Measurements from ENCODE around the gene CDK5R1. TPM values are rescaled to one million over a fixed set of nuclear protein-coding genes. Genes with fewer than 3 reads are reported as not detected.

The CDK5R1 gene
- total RNA-seq, 2 donors from 2014 or later, result 1.0 to 1.6 TPM

DNA sequence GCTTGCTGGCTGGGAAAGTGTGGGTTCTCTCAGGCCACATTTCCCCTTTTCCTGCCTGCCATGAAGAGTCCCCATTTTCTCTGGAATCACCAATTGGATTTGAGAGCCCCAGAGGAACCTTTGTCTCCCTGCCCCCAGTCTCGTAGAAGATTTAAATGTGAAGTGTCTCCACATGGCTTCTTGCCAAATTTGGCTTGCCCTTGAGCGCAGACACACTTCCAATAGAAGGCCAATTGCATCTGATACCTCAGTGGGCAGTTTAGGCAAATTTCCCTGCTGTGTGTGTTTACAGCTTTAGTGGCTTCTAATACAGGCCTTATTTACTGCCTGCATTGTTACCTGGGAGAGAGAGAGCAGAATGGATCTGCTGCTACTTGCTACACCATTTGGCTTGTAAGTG, 29.7 kb downstream of the CDK5R1 start:
- WGBS, 2 donors, result 11 to 17% methylated on average over 2 of the region's 2 CpGs

DNA sequence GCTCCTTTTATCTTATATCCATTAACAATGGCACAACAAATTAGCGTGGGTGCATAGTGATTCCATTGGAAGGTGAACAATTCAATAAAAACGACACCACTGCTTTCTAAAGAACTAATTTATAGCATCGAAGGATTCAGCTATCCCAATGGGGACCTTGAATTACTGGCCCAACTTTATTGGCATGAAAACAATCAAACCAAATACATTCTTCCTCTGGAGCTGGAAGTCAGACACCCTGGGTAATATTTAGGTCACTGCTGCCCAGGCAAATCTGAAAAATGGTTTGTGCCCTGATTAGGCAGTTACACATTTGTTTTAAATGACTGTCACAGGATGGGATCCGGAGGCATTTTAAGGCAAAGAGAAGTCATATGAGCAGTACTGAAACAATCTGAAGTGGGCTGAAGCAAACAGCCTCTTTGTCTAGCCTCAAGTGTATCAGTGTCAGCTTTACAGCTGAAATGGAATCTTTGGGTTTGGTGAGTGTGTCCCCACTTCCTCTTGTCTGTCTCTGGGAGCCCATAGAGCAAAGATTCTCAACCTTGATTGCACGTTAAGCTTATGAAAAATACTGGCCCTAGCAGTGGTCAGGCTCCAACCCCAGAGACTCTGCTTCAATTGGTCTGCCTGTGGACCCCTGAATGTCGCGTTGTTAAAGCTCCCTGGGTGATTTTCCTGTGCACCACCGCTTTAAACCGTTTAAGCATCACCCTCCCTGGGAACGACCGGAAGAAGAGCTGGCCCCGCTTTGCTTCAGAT, 30.3 kb downstream of the CDK5R1 start:
- Histone ChIP-seq H3K9me3 (no peaks in the 10 kb centered on the region), H3K4me1 (peaks cover 13% of the 10 kb centered on the region), H3K27ac (no peak overlapping the region), H3K36me3 (replicated peaks in 1 of 2; ENCODE audit: insufficient read depth in 1 of 2, low read depth in 2 of 2) (no peaks in the 10 kb centered on the region), H3K27me3 (no peaks in the 10 kb centered on the region), H3K4me3 (no peak overlapping the region)
- WGBS, 2 donors, result 80 to 81% methylated on average over 12 of the region's 12 CpGs
- intact Hi-C loops (cut with DNase I), result no loop called here
- ATAC-seq (no peak), DNase-seq (no peak)
- no peak for TF ChIP-seq POLR2A (IDR thresholded peaks at IDR 0.05)
- TF ChIP-seq, protein P1, sequence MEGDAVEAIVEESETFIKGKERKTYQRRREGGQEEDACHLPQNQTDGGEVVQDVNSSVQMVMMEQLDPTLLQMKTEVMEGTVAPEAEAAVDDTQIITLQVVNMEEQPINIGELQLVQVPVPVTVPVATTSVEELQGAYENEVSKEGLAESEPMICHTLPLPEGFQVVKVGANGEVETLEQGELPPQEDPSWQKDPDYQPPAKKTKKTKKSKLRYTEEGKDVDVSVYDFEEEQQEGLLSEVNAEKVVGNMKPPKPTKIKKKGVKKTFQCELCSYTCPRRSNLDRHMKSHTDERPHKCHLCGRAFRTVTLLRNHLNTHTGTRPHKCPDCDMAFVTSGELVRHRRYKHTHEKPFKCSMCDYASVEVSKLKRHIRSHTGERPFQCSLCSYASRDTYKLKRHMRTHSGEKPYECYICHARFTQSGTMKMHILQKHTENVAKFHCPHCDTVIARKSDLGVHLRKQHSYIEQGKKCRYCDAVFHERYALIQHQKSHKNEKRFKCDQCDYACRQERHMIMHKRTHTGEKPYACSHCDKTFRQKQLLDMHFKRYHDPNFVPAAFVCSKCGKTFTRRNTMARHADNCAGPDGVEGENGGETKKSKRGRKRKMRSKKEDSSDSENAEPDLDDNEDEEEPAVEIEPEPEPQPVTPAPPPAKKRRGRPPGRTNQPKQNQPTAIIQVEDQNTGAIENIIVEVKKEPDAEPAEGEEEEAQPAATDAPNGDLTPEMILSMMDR (IDR thresholded peaks at IDR 0.05), result no peak

More for the DNA sequence above, 29.7 kb downstream of the CDK5R1 start:
- ATAC-seq (no peak), DNase-seq (no peak)
- Histone ChIP-seq H3K4me3 (no peak overlapping the region), H3K27ac (no peak overlapping the region), H3K27me3 (no peaks in the 10 kb centered on the region), H3K4me1 (peaks cover 13% of the 10 kb centered on the region), H3K9me3 (no peaks in the 10 kb centered on the region), H3K36me3 (replicated peaks in 1 of 2; ENCODE audit: insufficient read depth in 1 of 2, low read depth in 2 of 2) (no peaks in the 10 kb centered on the region)
- intact Hi-C loops (cut with DNase I), result no loop called here
- no peak for TF ChIP-seq POLR2A (IDR thresholded peaks at IDR 0.05)
- TF ChIP-seq, protein P1 (IDR thresholded peaks at IDR 0.05), result no peak

DNA sequence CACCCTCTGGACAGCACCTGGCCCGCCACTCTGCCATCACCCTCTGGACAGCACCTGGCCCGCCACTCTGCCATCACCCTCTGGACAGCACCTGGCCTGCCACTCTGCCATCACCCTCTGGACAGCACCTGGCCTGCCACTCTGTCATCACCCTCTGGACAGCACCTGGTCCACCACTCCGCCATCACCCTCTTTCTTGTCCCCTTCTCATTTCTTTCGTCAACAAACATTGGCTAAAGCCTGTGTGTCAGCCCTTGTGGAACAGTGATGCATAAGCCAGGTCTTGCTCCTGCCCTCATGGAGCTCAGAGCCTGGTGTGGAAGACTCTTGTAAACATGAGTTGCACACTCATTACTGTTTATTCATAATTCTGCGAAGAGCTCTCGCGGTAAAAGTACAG, 31.2 kb downstream of the CDK5R1 start:
- TF ChIP-seq, protein P1 (IDR thresholded peaks at IDR 0.05), result no peak
- no peak for TF ChIP-seq POLR2A (IDR thresholded peaks at IDR 0.05)
- Histone ChIP-seq H3K9me3 (no peaks in the 10 kb centered on the region), H3K4me3 (no peak overlapping the region), H3K27me3 (no peaks in the 10 kb centered on the region), H3K36me3 (replicated peaks in 1 of 2; ENCODE audit: insufficient read depth in 1 of 2, low read depth in 2 of 2) (no peaks in the 10 kb centered on the region), H3K27ac (no peak overlapping the region), H3K4me1 (peaks cover 13% of the 10 kb centered on the region)
- DNase-seq (no peak), ATAC-seq (no peak)
- intact Hi-C loops (cut with DNase I), result no loop called here
- WGBS, 2 donors, result 93 to 97% methylated on average over 7 of the region's 7 CpGs

DNA sequence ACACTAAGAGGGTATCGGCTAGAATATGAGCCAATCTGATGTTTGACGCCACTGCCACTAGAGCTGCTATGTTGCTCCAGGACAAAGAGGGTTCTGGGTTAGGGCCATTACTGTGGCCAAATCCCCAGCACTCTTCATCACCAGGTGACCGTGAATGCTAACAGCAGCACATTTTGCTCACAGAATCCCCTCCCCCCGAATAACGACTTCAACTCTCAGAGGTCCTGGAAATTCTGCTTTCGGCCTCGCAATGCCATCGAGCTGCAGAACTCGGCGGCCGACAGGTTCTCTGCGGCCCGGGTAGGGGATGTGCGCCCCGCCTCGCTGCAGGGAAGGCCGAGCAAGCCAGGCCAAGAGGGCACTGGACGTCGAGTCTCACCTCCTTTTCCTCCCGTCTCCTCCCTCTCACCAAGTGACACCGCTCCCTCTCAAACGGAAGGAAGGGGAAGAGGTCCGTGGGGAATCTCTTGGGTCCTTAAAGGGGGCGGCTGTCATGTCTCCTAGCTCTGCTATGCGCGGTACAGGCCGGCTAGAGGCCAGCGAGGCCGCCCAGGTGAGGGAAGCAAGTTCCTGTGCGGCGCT, 31.9 kb downstream of the CDK5R1 start:
- intact Hi-C loops (cut with DNase I), result no loop called here
- H3K9me3 ChIP-seq, result no peaks in the 10 kb centered on the region
- no peaks in the 10 kb centered on the region for H3K36me3 ChIP-seq (replicated peaks in 1 of 2; ENCODE audit: insufficient read depth in 1 of 2, low read depth in 2 of 2)
- H3K4me1 ChIP-seq, result peaks cover 13% of the 10 kb centered on the region
- no peaks in the 10 kb centered on the region for H3K27me3 ChIP-seq
- peak overlapping the region in 1 of 4 donors; percentile 10 for H3K27ac ChIP-seq
- DNase-seq, result no peak
- no peak for ATAC-seq
- no peak for TF ChIP-seq POLR2A (IDR thresholded peaks at IDR 0.05)
- TF ChIP-seq, protein P1 (IDR thresholded peaks at IDR 0.05), result no peak
- H3K4me3 ChIP-seq, result no peak overlapping the region
- WGBS, 2 donors, result 52 to 67% methylated on average over 22 to 31 of the region's 31 CpGs

Measured in body of pancreas (tissue), 4 donors.